Stimulated activated naive B cell treated with anti-CD40 and anti-IgM and Interleukin-4, amounts not matched to agents 10 μg/mL and 1 μg/mL and 100 μg/mL, for 72 hours (primary cell): Measurements from ENCODE around the gene RSPH3.
A peak's percentile ranks its signal among the peaks of the same experiment; 100 is the strongest.

ENCODE experiments used
- ATAC-seq, 2 donors: fragments of 150-1000 bp; cut with Tn5 transposase; replicated peaks; 2 replicates each; pipeline ENCODE4 v1.10.0; 2021; ENCODE audit warnings: moderate library complexity in 1 of 2
- DNase-seq: peaks from one replicate; pipeline ENCODE4 v3.0.0; 2021
- H3K27ac Mint-ChIP-seq: one replicate; pipeline ENCODE4 v1.8.0; 2022; ENCODE audit warnings: mild to moderate bottlenecking, mixed read lengths
- H3K27me3 Mint-ChIP-seq, 2 donors: one replicate each; pipeline ENCODE4 v1.8.0; 2022; ENCODE audit warnings: mixed read lengths in 2 of 2
- H3K36me3 Mint-ChIP-seq, 2 donors: one replicate each; pipeline ENCODE4 v1.8.0; 2022; ENCODE audit warnings: mixed read lengths in 2 of 2, mild to moderate bottlenecking in 1 of 2
- H3K4me1 Mint-ChIP-seq, 2 donors: one replicate each; pipeline ENCODE4 v1.8.0; 2022; ENCODE audit warnings: mixed read lengths in 2 of 2, mild to moderate bottlenecking in 1 of 2
- H3K4me3 Mint-ChIP-seq, 2 donors: one replicate each; pipeline ENCODE4 v1.8.0; 2022; ENCODE audit warnings: mild to moderate bottlenecking in 2 of 2, mixed read lengths in 2 of 2, moderate library complexity in 1 of 2
- H3K9me3 Mint-ChIP-seq, 2 donors: one replicate each; pipeline ENCODE4 v1.8.0; 2022; ENCODE audit warnings: mixed read lengths in 2 of 2, mild to moderate bottlenecking in 1 of 2

The RSPH3 gene, protein sequence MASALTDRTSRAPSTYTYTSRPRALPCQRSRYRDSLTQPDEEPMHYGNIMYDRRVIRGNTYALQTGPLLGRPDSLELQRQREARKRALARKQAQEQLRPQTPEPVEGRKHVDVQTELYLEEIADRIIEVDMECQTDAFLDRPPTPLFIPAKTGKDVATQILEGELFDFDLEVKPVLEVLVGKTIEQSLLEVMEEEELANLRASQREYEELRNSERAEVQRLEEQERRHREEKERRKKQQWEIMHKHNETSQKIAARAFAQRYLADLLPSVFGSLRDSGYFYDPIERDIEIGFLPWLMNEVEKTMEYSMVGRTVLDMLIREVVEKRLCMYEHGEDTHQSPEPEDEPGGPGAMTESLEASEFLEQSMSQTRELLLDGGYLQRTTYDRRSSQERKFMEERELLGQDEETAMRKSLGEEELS

GRCh38 chr6:158999666-159000403, at the start of gene RSPH3:
Gene RSPH3 (minus strand): TSS chr6:159000202. CDS start chr6:158999550, 652 bp downstream.
- Mint-ChIP-seq H3K36me3 (peaks cover 11 to 22% of the 10 kb centered on the region in 2 donors), H3K27me3 (no peaks in the 10 kb centered on the region), H3K4me3 (peak within 1 kb of the TSS; percentile 95 to 100), H3K27ac (peak within 1 kb of the TSS; percentile 98), H3K9me3 (no peaks in the 10 kb centered on the region), H3K4me1 (peaks cover 22 to 49% of the 10 kb centered on the region in 2 donors)
- DNase-seq (peak; percentile 94), ATAC-seq (peak; percentile 88 to 92)

DNA sequence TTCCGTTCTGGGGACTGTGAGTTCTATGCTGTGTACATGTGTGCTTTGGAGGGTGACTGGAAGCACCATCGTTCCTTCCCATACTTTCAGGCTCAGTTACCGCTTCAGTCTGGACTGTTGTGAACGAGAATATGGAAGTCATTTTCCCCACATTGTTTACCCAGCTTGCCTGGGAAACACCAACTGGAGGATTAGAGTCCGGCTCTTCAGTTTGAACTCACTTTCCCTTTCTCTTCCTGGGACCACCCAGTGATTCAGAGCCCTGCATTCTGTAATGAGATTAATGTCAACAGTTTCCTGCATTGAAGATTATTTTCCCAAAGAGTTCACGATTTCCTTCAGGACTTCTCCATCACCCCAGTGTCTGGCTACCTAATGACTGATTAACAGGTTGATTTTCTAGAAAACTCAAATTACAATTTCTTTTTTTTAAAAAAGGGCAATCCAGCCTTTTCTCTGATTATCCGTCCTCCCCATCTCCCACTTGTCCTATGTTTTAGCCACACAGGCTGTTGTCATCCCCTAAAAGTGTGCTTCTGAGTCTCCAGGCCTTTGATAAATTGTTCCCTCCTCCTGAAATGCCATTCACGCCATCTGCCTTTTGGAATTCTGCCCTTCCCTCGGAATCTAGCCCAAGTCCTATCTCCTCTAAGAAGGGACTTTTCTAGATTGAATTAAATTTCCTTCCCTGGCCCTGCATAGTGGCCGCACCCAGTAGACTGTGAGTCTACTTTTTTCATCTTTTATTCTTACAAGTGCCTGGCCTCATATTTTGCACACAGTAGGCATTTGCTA, 48.1 kb upstream of the RSPH3 start:
- Mint-ChIP-seq H3K9me3 (no peaks in the 10 kb centered on the region), H3K27ac (no peak overlapping the region), H3K27me3 (no peaks in the 10 kb centered on the region), H3K4me3 (no peak overlapping the region), H3K4me1 (peaks cover 24 to 40% of the 10 kb centered on the region in 2 donors), H3K36me3 (peaks cover 3 to 8% of the 10 kb centered on the region in 2 donors)
- no peak for ATAC-seq
- DNase-seq = no peak

GRCh38 chr6:159045801-159046200, 45.8 kb upstream of the RSPH3 start:
- peaks cover 35 to 49% of the 10 kb centered on the region in 2 donors for H3K4me1 Mint-ChIP-seq

DNA sequence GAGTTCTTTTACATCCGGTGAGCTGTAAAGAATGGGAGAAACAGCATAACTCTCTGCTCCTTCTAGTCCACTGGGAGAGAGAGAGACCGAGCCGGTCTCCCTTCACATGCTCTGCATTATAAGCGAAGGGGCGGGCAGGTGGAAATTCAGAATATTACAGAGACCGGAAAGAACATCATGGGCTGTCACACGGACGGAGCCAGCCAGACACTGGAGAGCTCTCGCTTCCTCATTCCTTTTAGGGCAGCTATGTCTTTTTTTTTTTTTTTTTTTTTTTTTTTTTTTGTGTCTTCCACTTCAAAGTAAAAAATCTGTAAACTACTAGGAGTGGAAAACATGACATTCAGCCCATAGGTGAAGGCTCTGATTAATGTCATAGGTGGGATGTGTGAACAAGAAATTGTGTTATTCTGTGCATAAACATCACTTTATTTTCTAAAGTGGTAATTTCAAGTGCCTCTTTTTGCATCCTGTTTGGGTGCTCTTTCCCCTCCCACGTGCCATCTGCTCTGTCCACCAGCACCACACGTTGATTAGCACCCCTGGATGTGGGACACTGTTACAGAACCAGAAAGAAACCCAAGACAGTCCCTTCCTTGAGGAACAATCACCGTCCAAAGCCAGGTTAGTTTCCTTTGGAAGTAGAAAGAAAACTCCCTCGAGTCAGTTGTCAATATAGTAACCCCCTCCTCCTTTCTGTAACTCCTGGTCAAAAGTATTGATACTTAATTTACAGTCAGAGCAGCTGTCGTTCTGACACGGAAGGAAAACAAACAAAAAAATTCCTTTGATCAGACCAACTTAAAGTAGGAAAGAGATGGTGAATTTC, 45.1 kb upstream of the RSPH3 start, which contains the start of gene TAGAP:
TSS of gene TAGAP (minus strand) at position 93 of the 829 bp plus-strand sequence. CDS start 845 bp downstream, outside the sequence.
- peak; percentile 93 to 95 for ATAC-seq
- Mint-ChIP-seq H3K27me3 (no peaks in the 10 kb centered on the region), H3K27ac (peak within 1 kb of the TSS; percentile 96), H3K36me3 (peaks cover 28 to 34% of the 10 kb centered on the region in 2 donors), H3K4me1 (peaks cover 35 to 56% of the 10 kb centered on the region in 2 donors), H3K9me3 (no peaks in the 10 kb centered on the region), H3K4me3 (peak within 1 kb of the TSS; percentile 92 to 93)
- DNase-seq = peak; percentile 82

More at GRCh38 chr6:159045801-159046200, 45.8 kb upstream of the RSPH3 start:
- H3K27ac Mint-ChIP-seq = no peak overlapping the region
- H3K4me3 Mint-ChIP-seq = no peak overlapping the region
- no peak for ATAC-seq
- peaks cover 23 to 29% of the 10 kb centered on the region in 2 donors for H3K36me3 Mint-ChIP-seq
- DNase-seq = no peak
- no peaks in the 10 kb centered on the region for H3K27me3 Mint-ChIP-seq
- H3K9me3 Mint-ChIP-seq = no peaks in the 10 kb centered on the region

GRCh38 chr6:159043947-159044346, 43.9 kb upstream of the RSPH3 start:
- Mint-ChIP-seq H3K27me3 (no peaks in the 10 kb centered on the region), H3K4me1 (peaks cover 39 to 63% of the 10 kb centered on the region in 2 donors), H3K4me3 (peak overlapping the region; percentile 92 to 93), H3K9me3 (no peaks in the 10 kb centered on the region), H3K27ac (peak overlapping the region; percentile 96), H3K36me3 (peaks cover 30 to 36% of the 10 kb centered on the region in 2 donors)
- ATAC-seq (no peak), DNase-seq (no peak)

- ATAC-seq (no peak), DNase-seq (no peak)
- no peaks in the 10 kb centered on the region for H3K9me3 Mint-ChIP-seq
- H3K4me1 Mint-ChIP-seq = peaks cover 41 to 70% of the 10 kb centered on the region in 2 donors
- H3K27ac Mint-ChIP-seq = peak overlapping the region; percentile 96
- peaks cover 36 to 42% of the 10 kb centered on the region in 2 donors for H3K36me3 Mint-ChIP-seq
- H3K4me3 Mint-ChIP-seq = peak overlapping the region; percentile 92 to 93
- H3K27me3 Mint-ChIP-seq = no peaks in the 10 kb centered on the region
Observed at GRCh38 chr6:159043251-159043650, 43.2 kb upstream of the RSPH3 start.

DNA sequence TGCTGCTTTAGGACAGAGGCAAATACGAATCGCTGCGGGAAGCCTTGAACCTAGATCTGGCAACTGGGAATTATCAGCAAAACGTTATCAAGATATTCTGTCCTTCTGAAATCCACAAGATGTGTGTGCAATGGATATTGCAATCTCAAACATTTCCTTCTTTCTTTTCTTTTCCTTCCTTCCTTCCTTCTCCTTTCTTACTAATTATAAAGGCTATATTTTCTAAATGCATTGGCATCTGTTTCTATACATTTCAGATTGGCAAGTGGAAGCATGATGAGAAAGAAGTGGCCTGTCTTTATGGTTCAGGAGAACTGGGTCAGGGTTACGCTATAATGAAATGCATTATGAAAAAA, 42.8 kb upstream of the RSPH3 start:
- no peak for DNase-seq
- Mint-ChIP-seq H3K36me3 (peaks cover 39 to 45% of the 10 kb centered on the region in 2 donors), H3K4me1 (peaks cover 39 to 75% of the 10 kb centered on the region in 2 donors), H3K4me3 (peak overlapping the region; percentile 92 to 93), H3K27ac (peak overlapping the region; percentile 96), H3K27me3 (no peaks in the 10 kb centered on the region), H3K9me3 (no peaks in the 10 kb centered on the region)
- no peak for ATAC-seq

- peak overlapping the region; percentile 92 to 93 for H3K4me3 Mint-ChIP-seq
- peak overlapping the region; percentile 96 for H3K27ac Mint-ChIP-seq
- peak; percentile 44 to 48 for ATAC-seq
- H3K36me3 Mint-ChIP-seq = peaks cover 43 to 51% of the 10 kb centered on the region in 2 donors
- H3K27me3 Mint-ChIP-seq = no peaks in the 10 kb centered on the region
- H3K4me1 Mint-ChIP-seq = peaks cover 34 to 75% of the 10 kb centered on the region in 2 donors
- no peaks in the 10 kb centered on the region for H3K9me3 Mint-ChIP-seq
- DNase-seq = peak; percentile 69
Observed at GRCh38 chr6:159042003-159042825, 42.2 kb upstream of the RSPH3 start.

GRCh38 chr6:159041181-159041580, 41.2 kb upstream of the RSPH3 start:
- ATAC-seq (no peak), DNase-seq (no peak)
- Mint-ChIP-seq H3K27me3 (no peaks in the 10 kb centered on the region), H3K4me1 (peaks cover 37 to 79% of the 10 kb centered on the region in 2 donors), H3K9me3 (no peaks in the 10 kb centered on the region), H3K4me3 (peak overlapping the region; percentile 46 to 92), H3K36me3 (peaks cover 49 to 58% of the 10 kb centered on the region in 2 donors), H3K27ac (peak overlapping the region; percentile 96)

GRCh38 chr6:159039885-159040258, 39.9 kb upstream of the RSPH3 start:
- H3K4me3 Mint-ChIP-seq = peak overlapping the region; percentile 67 to 92
- DNase-seq = no peak
- H3K4me1 Mint-ChIP-seq = peaks cover 35 to 81% of the 10 kb centered on the region in 2 donors
- H3K36me3 Mint-ChIP-seq = peaks cover 60 to 71% of the 10 kb centered on the region in 2 donors
- ATAC-seq = no peak
- H3K27ac Mint-ChIP-seq = no peak overlapping the region
- H3K27me3 Mint-ChIP-seq = no peaks in the 10 kb centered on the region
- H3K9me3 Mint-ChIP-seq = no peaks in the 10 kb centered on the region

DNA sequence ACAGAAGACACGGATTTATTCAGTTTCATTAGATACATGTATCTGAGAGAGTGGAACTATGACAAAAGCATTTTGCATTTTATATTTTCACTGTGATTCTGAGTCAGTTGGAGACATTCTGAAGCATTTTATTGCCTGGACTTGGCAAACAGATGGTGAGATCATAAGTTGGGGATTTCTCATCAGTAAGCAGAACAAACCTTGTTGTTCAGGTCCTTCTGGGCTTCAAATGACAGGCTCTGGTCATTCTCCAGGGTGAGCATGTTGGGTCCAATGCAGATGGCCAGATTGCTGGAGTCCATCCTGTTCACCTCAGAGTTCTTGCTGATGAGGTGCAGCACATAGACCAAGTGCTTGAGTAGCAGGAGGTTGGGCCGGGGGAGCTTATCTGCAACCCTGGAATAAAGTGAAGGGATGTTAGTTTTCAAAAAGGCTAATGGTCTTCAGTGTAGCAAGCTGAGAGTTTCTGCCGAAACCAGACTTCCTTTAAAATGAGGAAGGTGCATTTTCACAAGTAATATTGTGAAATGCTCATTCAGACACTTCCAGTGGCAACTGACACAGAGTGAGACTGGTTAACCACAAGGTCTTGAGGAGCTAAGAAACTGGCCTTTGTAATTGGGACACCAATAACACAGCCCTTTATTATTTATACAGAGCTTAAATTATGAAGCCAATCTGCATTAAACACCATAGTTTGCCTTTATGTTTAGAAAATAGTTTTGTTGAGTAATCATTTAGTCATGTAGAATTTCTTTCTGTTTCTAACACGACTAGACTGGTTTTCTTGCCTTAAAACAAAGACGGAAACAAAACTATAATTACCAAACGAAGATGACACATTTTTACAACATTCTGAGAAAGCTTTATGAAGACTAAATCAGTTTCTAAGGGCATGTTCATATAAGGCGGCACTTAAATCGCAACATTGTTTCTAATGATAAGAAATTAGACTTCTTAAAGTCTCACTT, 39.2 kb upstream of the RSPH3 start:
- Mint-ChIP-seq H3K4me1 (peaks cover 35 to 82% of the 10 kb centered on the region in 2 donors), H3K27ac (peak overlapping the region; percentile 98), H3K4me3 (peak overlapping the region; percentile 72 to 74), H3K27me3 (no peaks in the 10 kb centered on the region), H3K36me3 (peaks cover 61 to 72% of the 10 kb centered on the region in 2 donors), H3K9me3 (no peaks in the 10 kb centered on the region)
- ATAC-seq (peak; percentile 82 to 86), DNase-seq (peak; percentile 56)
